HEK293T (cell line): ENCODE measurements around the gene MYL3.

Source experiments
- BHLHE40 ChIP-seq: fragments of 450-650 bp; IDR thresholded peaks from 2 replicates; pipeline ENCODE4 v1.6.1; 2016; ENCODE audit warnings: mild to moderate bottlenecking, moderate library complexity, borderline replicate concordance
- ELF4 ChIP-seq: fragments of 450-650 bp; IDR thresholded peaks from 2 replicates; pipeline ENCODE4 v1.6.1; 2017; ENCODE audit warnings: antibody characterized with exemption
- FOXM1 ChIP-seq: fragments of 450-650 bp; IDR thresholded peaks from 2 replicates; pipeline ENCODE4 v1.6.1; 2017; ENCODE audit warnings: mild to moderate bottlenecking, borderline replicate concordance
- NFRKB ChIP-seq: fragments of 450-650 bp; IDR thresholded peaks from 2 replicates; pipeline ENCODE4 v1.6.1; 2016; ENCODE audit warnings: mild to moderate bottlenecking, moderate library complexity
- SUZ12 ChIP-seq: fragments of 450-650 bp; IDR thresholded peaks from 2 replicates; pipeline ENCODE4 v1.6.1; 2016; ENCODE audit warnings: mild to moderate bottlenecking
- ZNF384 ChIP-seq: fragments of 450-650 bp; IDR thresholded peaks from 2 replicates; pipeline ENCODE4 v1.6.1; 2016

DNA sequence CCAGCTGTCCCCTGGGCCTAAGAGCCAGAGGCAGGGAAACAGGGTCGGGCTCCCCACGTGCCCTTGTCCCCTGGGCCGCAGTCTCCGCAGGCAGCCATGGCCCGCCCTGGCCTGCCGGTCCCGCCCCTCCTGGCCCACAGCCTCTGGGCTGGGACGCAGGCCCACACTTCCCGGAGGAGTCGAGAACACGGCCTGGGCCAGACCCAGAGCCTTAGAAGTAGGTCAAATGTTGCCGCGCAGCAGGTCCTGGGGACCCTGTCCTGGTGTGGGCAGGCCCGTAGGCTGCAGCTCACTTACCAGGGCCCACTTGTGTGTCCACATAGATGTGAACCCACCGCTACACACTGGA lies 4.3 kb upstream of the MYL3 start:
- TF ChIP-seq ZNF384 (no peak), FOXM1 (no peak), BHLHE40 (no peak), ELF4 (no peak), SUZ12 (no peak), NFRKB (no peak)
